Measurements from ENCODE around the gene PLA2G1B.
"Not testable (repeated sequence)": the region's sequence is repeated elsewhere in the genome, so short reads cannot be mapped to it uniquely, and the experiment has no call there.

PLA2G1B gene

DNA sequence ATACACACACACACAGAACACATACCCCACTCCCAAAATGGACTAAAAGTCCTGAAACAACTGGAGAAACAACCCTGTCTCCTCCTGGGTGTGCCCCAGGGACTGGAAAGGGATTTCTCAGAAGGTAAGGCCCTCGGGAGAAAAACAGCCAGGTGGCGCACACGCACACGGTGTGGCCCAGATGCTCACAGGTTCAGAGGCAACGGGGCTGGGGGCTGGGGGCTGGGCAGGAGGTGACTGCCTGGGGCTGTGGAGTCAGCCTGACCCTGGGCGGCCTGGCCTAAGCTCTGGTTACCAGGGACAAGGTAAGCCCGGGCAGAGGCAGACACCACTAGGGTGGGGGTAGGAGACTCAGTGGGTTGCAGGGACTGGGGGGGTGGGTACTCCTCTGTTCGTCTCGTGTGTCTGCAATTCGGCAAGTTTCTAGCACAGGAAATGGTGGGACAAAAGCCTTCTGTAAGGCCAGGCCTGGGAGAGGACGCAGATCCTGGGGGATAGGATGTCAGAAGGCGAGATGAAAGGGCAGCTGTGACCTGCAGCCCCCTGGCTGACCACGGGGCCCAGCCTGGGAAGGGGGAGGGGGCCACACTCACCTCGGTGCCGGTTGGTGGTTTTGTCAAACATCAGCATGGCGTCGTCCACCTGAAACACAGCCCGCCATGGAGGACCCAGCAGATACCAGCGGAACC lies 31.0 kb upstream of the PLA2G1B start:
- no peak for DNase-seq

DNA sequence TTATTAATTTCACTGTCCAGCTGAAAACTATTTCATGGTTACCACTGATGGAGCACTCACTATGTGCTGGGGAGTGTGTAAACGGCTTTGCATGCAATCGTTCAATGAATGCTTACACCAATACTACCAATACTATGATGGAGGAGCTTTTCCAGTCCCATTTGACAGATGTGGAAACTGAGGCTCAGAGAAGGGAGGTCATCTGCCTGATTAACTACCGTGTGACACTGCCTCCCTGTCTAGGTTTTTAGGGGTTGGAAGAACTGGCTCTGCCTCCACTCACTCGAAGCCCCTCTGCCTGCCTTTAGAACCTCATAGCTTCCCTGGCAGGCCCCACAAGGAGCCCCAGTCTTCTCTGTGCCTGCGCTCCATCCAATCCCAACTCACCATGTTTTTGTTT lies 29.5 kb upstream of the PLA2G1B start:
- DNase-seq, result no peak

- no peak for DNase-seq
Measured at GRCh38 chr12:120356567-120357030, 29.0 kb upstream of the PLA2G1B start.

DNA sequence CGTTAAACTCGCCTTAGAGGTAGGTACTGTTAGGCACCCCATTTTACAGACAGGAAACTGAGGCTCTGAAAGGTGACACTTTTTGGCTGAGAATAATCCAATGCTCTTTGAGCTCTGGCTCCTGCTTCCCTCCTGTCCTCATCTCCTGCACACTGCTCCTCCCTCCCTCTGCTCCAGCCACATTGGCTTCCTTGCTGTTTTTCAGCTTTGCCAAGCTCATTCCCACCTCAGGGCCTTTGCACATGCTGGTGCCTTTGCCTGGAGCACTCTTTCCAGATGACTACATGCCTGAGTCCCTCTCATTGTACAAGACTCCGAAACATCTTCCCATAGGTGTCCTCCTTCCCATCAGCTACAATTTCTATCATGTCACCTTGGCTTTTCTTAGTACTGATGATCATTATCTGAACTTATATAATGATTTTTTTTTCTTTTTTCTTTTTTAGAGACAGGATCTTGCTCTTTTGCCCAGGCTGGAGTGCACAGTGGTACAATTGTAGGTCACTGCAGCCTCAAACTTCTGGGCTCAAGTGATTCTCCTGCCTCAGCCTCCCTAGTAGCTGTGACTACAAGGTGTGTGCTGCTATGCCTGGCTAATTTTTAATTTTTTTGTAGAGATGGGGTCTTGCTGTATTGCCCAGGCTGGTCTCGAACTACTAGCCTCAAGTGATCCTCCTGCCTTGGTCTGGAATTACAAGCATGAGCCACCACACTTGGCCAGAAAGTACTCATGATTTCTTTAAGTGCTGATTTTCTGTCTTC lies 26.2 kb upstream of the PLA2G1B start:
- no peak for DNase-seq

GRCh38 chr12:120353136-120353535 lies 25.6 kb upstream of the PLA2G1B start:
- no peak for DNase-seq

DNA sequence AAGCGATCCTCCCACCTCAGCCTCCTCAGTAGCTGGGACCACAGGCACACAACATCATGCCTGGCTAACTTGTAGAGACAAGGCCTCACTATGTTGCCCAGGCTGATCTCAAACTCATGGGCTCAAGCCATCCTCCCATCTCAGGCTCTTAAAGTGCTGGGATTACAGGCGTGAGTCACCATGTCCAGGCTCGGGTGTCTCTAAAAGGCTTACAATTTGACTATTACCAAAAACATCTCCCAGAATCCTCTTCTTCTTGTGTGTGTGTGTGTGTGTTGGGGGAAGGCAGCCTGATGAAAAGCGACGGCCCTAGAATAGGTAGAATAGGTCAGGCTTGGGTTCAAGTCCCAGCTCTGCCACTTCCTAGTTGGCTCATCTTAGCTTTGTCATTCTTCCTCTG lies 24.5 kb upstream of the PLA2G1B start:
- DNase-seq, result no peak

DNA sequence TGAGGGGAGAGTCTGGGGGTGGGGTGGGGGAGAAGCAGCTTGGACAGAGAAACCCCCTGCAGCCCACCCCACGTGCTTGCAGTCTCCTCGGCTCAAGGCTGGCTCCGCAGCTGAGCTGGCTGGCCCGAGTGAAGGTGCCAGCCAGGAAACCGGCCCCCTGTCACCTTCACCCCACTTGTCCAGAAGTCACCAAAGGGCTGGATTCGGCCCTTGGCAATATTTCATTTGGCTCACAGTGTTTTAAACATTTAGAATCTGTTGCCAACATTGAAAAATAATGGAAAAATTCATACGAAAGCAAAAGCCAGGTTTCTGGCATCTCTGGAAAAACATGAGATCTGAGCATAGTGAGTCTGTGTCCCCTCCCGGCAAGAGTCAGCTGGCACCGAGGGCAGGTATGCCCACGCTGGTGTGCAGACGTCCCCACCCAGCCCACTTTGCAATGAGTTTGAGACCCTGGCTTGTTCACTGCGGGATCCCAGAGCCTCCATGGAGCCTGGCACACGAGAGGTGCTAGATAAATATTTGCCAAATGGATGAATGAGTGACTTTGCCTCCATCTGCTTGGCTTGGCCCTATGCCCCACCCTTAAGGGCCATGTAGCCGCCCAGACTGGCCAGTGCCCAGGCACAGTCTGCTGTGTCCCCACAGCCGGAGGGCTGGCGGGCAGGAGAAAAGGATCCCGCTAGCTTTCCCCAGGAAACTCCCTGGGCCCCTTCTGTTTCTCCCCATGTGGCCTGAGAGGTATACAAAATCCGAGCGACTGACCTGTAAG lies 23.2 kb upstream of the PLA2G1B start:
- DNase-seq, result no peak

GRCh38 chr12:120347766-120348165 lies 20.2 kb upstream of the PLA2G1B start:
- DNase-seq, result no peak

DNA sequence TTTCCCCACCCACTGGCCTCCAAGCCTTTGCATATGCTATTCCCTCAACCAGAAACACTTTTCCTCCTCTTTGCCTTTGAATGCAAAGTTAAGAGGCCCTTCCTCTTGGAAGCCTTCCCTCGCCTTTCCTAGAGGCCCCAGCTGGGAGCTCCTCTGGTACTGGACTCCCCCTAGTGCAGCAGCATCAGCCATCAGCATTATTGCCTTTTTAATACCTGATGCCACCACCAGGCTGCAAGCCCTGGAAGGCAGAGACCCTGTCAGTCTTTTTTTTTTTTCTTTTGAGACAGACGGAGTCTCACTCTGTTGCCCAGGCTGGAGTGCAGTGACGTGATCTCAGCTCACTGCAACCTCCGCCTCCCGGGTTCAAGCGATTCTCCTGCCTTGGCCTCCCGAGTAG lies 19.1 kb upstream of the PLA2G1B start:
- DNase-seq, result no peak

DNA sequence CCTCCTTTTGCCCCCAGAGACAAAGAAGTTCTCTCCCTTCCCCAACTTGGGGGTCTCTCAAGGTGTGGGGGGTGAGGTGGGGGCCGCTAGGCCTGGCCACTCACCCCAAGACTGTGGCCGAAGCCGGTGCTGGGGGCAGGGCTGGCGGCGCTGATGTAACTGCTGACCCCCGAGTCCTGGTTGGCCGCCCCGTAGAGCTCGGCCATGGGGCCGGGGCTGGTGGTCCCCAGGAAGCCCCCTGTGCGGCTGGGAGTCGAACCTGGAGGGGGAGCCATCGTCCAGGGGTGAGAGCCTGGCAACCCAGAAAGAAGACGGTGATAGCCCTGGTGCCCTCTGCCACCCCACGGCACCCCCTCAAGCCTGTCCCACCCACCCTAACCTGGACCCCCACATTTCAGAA lies 18.5 kb upstream of the PLA2G1B start:
- DNase-seq, result no peak

DNA sequence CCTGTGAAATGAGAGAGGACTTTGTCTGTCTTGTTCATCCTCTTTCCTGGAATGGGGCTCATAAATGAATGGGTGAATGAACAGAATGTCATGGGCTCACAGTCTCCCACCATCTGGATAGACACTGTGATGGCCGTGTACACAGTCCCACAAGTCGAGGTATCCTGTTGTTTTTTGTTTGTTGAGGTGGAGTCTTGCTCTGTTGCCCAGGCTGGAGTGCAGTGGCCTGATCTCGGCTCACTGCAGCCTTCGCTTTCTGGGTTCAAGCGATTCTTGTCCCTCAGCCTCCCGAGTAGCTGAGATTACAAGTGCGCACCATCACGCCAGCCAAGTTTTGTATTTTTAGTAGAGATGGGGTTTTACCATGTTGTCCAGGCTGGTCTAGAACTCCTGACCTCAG lies 16.1 kb upstream of the PLA2G1B start:
- DNase-seq, result no peak

- DNase-seq, result no peak
Measured at GRCh38 chr12:120343039-120343537, 15.5 kb upstream of the PLA2G1B start.

DNA sequence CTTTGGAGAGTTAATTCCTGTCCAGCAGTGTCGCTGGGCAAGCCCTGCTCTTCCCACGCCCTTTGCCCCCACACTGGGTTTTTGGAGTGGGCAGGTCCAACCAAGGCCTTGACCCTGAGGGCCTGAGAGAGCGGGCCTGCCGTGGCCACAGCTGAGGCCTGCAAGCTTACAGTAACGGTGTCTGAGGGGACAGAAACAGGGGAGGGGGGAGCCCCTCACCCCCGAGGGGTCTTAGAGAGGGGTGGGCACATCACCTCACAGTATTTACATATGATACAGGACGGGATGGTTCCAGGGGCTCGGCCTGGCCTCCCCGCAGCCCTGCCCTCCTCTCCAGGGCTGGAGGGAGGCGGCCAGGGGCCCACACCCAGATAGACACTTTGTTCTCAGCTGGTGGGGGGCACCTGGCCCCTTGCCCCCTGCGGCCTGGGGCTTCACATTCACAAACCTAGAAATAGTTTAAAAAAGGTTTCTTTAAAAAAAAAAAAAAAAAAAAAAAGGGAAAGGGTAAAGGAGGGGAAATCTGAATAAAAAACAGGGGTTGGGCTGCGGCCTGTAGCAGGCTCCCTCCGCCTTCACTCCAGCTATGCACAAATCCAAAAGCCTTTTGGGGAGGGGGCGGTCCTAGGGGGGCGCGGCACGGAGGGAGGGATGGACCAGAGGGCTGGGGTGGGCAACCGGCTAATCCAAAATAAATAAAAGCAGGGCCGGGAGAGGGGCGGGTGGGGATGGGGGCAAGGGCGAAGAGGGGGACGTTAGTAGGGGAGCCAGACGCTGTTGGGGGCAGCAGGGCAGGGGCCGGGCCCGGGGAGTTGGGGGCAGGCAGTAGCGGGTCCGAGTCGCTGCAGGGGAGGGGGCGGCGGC lies 14.8 kb upstream of the PLA2G1B start:
- DNase-seq, result no peak

GRCh38 chr12:120339256-120339655 lies 11.7 kb upstream of the PLA2G1B start:
- DNase-seq, result no peak

DNA sequence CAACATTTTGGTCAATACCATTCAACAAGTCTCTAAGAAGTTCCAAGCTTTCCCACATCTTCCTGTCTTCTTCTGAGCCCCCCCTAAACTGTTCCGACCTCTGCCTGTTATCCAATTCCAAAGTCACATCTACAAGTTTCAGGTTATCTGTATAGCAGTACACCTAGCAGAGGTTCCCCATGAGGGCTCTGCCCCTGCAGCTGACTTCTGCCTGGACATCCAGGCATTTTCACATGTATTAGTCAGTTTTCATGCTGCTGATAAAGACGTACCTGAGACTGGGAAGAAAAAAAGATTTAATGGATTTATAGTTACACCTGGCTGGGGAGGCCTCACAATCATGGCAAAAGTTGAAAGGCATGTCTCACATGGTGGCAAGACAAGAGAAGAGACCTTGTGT lies 10.2 kb upstream of the PLA2G1B start:
- DNase-seq, result no peak

- DNase-seq, result not testable (repeated sequence)
Measured at GRCh38 chr12:120336392-120336791, 8.8 kb upstream of the PLA2G1B start.

DNA sequence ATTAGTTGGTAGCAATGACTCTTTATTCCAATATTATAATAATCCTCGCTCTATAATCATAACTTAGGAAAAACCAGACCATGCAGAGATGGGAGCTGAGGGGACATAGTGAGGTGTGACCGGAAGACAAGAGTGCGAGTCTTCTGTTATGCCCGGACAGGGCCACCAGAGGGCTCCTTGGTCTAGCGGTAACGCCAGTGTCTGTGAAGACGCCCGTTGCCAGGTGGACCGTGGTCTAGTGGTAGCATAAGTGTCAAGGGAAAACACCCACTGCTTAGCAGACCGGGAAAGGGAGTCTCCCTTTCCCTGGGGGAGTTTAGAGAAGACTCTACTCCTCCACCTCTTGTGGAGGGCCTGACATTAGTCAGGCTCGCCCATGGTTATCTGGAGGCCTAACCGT lies 7.9 kb upstream of the PLA2G1B start:
- not testable (repeated sequence) for DNase-seq

- DNase-seq, result no peak
Measured at GRCh38 chr12:120332523-120332922, 4.9 kb upstream of the PLA2G1B start.

- DNase-seq, result no peak
Measured at GRCh38 chr12:120332041-120332440, 4.5 kb upstream of the PLA2G1B start.

- DNase-seq, result no peak
Measured at GRCh38 chr12:120331390-120331789, 3.8 kb upstream of the PLA2G1B start.

- no peak for DNase-seq
Measured at GRCh38 chr12:120328228-120328627, 649 bp upstream of the PLA2G1B start.

GRCh38 chr12:120324841-120325417 lies 2.6 kb downstream of the PLA2G1B start:
- no peak for DNase-seq
